GM19397 (cell line): ENCODE results near the gene TTC36.
"Not testable (repeated sequence)": the region's sequence is repeated elsewhere in the genome, so short reads cannot be mapped to it uniquely, and the experiment has no call there.

ENCODE experiments used
- ATAC-seq: cut with Tn5 transposase; IDR thresholded peaks from one replicate; pipeline ENCODE4 v1.9.1; 2021; ENCODE audit warnings: mild to moderate bottlenecking, moderate library complexity; ENCODE audit not compliant: unreplicated experiment

TTC36 gene

GRCh38 chr11:118574636-118575035 lies 47.4 kb downstream of the TTC36 start:
- ATAC-seq: no peak

- ATAC-seq: not testable (repeated sequence)
Observed at GRCh38 chr11:118577995-118578394, 50.7 kb downstream of the TTC36 start.
